Astrocyte of the cerebellum (primary cell): Measurements from ENCODE around the gene CCND1.

Source experiments
- DNase-seq: peaks from one replicate; pipeline ENCODE4 v3.0.0-alpha.2; 2011; ENCODE audit warnings: low read depth
- H3K4me3 ChIP-seq: 2 replicates; pipeline ENCODE4 v1.5.1; 2011; ENCODE audit warnings: mild to moderate bottlenecking, low read depth, low read length, moderate library complexity
- CTCF ChIP-seq: IDR thresholded peaks from 2 replicates; pipeline ENCODE4 v1.5.1; 2012; ENCODE audit warnings: low read length, low read depth, moderate library complexity, mild to moderate bottlenecking; ENCODE audit errors: missing control alignments
- in situ Hi-C: cut with HindIII; loops from 2 replicates; pipeline ENCODE4 v1.10.0; 2017; ENCODE audit warnings: low sequenced_read_pairs

CCND1 gene

DNA sequence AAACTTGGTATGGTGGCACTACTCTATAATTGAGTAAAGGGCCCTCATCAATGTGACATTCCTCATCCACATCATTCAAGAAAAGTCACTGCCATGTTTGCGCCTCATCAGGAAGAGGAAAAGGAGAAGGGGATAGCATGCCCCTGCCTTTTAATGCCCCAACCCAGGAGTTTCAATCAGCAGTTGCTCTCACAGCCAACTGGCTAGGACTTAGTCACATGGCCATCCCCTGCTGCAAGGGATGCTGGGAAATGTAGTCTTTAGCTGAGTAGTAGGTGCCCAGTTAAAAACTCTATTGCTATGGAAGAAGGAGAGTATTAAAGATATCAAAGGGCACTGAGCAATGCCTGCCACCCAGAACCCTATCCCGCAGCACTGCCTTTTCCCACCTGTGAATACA lies 10.9 kb upstream of the CCND1 start:
- no peak overlapping the region for H3K4me3 ChIP-seq
- no peak for TF ChIP-seq CTCF
- DNase-seq, result no peak
- in situ Hi-C loops, result no loop called here

GRCh38 chr11:69630424-69630823 lies 10.5 kb upstream of the CCND1 start:
- no peak for TF ChIP-seq CTCF
- H3K4me3 ChIP-seq, result no peak overlapping the region
- in situ Hi-C loops, result no loop called here
- DNase-seq, result no peak

DNA sequence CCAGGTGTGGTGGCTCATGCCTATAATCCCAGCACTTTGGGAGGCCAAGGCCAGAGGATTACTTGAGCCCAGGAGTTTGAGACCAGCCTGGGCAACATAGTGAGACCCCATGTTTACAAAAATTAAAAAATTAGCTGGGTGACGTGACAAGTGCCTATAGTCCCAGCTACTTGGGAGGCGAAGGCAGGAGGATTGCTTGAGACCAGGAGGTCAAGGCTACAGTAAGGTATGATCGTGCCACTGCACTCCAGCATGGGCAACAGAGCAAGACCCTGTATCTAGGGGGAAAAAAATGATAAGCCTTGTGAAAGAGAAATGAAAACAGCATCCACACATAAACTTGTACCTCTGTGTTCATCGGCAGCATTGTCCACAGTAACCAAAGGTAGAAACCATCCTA lies 8.1 kb upstream of the CCND1 start:
- no peak for DNase-seq
- H3K4me3 ChIP-seq, result no peak overlapping the region
- TF ChIP-seq CTCF, result no peak
- in situ Hi-C loops, result no loop called here

GRCh38 chr11:69634069-69634468 lies 6.9 kb upstream of the CCND1 start:
- no peak overlapping the region for H3K4me3 ChIP-seq
- no peak for TF ChIP-seq CTCF
- in situ Hi-C loops, result no loop called here
- no peak for DNase-seq

DNA sequence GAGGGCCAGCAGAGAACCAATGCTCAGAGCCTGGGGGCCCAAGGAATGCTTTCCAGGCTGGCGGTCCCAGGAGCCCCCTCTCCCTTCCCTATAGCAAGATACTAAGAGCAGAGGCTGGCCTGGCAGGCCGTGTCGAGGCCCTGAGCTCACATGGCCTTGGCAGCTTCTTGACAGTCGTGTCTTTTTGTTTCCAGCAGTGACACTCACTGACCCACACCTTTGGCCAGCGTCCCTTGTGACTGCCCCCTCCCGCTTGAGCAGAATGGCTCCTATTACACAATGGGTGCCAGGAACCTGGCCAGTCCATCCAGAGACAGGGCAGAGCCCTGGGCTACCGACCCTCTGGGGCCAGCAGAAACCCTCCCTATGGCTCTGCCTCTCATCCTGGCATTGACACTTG lies 6.4 kb upstream of the CCND1 start:
- TF ChIP-seq CTCF, result no peak
- no peak for DNase-seq
- in situ Hi-C loops, result no loop called here
- no peak overlapping the region for H3K4me3 ChIP-seq

DNA sequence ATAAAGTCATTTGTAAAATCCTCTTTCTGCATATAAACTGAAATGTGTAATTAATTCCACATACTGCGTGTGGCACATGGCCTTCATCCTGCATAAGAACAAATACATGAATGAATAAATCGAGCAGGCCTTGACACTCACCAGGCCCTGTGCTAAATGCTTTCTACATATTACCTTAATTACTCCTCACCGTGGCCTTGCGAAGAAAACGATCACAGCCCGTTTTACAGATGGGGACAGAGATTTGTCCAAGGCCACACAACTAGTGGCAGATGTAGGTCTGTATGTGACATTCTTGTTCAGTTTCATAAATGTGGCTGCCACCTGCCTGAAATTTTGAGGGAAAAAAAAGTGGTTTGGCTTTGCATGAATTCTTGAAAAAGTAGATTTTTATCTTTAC lies 5.8 kb upstream of the CCND1 start:
- no peak for DNase-seq
- H3K4me3 ChIP-seq, result no peak overlapping the region
- no peak for TF ChIP-seq CTCF
- in situ Hi-C loops, result no loop called here
